HK-2 (cell line): ENCODE results near the gene NAPSA.
"Not testable (repeated sequence)": the region's sequence is repeated elsewhere in the genome, so short reads cannot be mapped to it uniquely, and the experiment has no call there.

Source experiments
- DNase-seq: peaks from one replicate; pipeline ENCODE4 v3.0.0-alpha.2; 2018; ENCODE audit not compliant: unreplicated experiment

NAPSA gene

GRCh38 chr19:50365434-50366306 lies at the start of gene NAPSA:
Gene NAPSA, minus strand, starts transcription at chr19:50365639. Its CDS starts 18 bp downstream, at chr19:50365621.
- DNase-seq = no peak

- no peak for DNase-seq
Observed at GRCh38 chr19:50413531-50413930, 48.1 kb upstream of the NAPSA start.

DNA sequence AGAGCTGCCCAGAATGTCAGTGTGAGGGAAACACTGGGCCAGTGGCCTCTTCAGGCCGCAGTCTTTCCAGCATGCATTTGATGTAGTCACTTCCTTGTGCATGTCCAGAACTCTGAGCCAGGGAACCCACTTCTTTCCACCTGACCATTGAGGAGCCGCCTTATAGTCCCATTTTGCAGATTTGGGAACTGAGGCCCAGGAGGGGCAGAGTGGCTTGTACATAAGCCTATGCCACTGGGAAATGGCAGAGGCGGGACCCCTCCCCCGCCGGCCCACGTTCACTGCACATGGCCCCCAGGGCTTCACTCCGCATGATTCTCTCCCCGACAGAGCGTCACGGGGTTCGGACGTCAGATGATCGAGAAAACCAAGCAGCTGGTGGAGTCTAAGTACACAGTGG lies 47.7 kb upstream of the NAPSA start:
- DNase-seq = no peak

- no peak for DNase-seq
Observed at GRCh38 chr19:50412419-50412818, 47.0 kb upstream of the NAPSA start.

- no peak for DNase-seq
Observed at GRCh38 chr19:50410109-50410508, 44.7 kb upstream of the NAPSA start.

DNA sequence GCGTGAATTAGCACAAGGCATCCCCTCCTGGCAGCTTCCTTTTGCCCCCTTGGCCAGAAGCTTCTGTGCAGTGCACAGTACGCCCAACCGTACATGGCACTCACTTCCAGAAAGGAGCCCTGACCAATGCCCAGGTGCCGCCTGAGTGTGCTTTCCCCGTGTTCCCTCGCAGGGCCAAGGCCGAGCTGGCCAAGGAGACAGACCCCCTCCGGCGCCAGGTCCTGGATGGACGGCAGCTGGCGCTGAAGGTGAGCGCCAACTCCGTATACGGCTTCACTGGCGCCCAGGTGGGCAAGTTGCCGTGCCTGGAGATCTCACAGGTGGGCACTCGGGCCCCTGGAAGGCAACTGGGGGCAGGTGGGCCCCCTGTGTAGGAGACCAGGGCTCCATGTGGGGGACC lies 43.9 kb upstream of the NAPSA start:
- no peak for DNase-seq

DNA sequence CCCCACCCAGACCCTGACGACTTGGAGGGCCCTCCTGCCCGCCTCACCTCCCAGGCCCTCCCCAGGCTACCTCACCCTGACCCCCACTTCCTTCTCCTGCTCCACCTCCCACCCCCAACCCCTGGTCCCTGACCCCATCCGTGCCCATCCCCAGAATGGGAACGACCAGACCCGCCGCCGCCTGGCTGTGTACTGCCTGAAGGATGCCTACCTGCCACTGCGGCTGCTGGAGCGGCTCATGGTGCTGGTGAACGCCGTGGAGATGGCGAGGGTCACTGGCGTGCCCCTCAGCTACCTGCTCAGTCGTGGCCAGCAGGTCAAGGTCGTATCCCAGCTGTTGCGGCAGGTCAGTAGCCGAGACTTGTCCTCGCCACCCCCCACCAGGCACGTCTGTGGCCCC lies 41.4 kb upstream of the NAPSA start:
- DNase-seq = no peak

DNA sequence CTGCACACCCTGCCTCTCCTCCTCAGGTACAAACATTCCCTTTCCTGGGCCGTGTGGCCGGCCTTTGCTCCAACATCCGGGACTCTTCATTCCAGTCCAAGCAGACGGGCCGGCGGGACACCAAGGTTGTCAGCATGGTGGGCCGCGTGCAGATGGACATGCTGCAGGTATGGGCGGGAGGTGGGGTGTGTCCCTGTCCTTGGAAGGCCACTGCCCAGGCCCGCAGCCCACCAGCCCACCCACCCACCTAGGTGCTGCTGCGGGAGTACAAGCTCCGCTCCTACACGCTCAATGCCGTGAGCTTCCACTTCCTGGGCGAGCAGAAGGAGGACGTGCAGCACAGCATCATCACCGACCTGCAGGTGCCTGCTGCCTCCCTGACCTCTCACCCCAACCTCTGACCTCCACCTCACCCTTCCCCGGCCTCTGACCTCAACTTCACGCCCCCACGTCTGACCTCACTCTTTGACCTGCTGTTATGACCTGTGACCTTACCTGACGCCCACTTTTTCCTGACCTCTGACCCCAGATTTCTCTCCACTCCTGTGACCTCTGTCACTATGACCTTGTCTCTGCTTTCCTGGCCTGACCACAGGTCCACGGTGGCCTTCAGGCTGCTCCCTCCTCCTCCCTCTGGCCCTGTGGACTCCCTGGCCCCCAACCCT lies 40.8 kb upstream of the NAPSA start:
- DNase-seq = no peak

- DNase-seq = no peak
Observed at GRCh38 chr19:50402544-50403301, 37.3 kb upstream of the NAPSA start.

- DNase-seq = no peak
Observed at GRCh38 chr19:50401605-50402450, 36.4 kb upstream of the NAPSA start.

DNA sequence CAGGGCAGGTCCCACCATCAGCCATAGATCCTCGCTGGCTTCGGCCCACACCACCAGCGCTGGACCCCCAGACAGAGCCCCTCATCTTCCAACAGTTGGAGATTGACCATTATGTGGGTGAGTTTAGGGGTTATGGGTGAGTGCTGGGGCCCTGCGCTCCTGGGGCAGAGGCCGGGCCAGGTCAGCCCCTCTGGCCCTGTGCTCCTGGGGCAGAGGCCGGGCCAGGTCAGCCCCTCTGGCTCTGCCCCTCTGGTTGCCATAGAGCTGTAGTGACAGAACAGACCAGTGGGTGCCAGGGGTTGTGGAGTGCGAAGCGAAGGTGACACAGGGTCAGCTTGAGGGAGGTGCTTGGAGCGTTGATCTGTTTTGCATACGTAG lies 33.9 kb upstream of the NAPSA start:
- DNase-seq = no peak

GRCh38 chr19:50398675-50399367 lies 33.4 kb upstream of the NAPSA start:
- DNase-seq = no peak

GRCh38 chr19:50394017-50394416 lies 28.6 kb upstream of the NAPSA start:
- DNase-seq = no peak

DNA sequence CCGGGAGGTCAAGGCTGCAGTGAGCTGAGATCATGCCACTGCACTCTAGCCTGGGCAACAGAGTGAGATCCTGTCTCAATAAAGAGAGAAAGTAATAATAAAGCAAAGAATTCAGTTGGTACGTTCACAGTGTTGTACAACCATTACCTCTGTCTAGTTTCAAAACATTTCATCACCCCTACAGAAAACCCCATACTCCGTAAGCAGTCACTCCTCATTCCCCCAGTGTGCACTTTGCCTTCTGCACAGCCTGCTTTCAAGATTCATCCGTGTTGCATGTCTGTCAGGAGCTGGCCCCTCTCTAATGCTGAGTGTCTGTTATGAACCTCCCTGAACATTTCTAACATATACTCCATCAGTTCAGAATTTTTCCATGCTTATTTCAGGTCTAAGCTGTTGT lies 28.1 kb upstream of the NAPSA start:
- no peak for DNase-seq

GRCh38 chr19:50392759-50393158 lies 27.3 kb upstream of the NAPSA start:
- no peak for DNase-seq

DNA sequence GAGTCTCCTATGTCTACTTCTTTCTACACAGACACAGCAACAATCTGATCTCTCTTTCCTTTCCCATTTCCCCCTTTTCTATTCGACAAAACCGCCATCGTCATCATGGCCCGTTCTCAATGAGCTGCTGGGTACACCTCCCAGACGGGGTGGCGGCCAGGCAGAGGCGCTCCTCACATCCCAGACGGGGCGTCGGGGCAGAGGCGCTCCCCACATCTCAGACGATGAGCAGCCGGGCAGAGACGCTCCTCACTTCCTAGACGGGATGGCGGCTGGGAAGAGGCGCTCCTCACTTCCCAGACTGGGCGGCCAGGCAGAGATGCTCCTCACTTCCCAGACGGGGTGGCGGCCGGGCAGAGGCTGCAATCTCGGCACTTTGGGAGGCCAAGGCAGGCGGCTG lies 25.5 kb upstream of the NAPSA start:
- not testable (repeated sequence) for DNase-seq

- not testable (repeated sequence) for DNase-seq
Observed at GRCh38 chr19:50390295-50390694, 24.9 kb upstream of the NAPSA start.

- DNase-seq = no peak
Observed at GRCh38 chr19:50387868-50388245, 22.4 kb upstream of the NAPSA start.

DNA sequence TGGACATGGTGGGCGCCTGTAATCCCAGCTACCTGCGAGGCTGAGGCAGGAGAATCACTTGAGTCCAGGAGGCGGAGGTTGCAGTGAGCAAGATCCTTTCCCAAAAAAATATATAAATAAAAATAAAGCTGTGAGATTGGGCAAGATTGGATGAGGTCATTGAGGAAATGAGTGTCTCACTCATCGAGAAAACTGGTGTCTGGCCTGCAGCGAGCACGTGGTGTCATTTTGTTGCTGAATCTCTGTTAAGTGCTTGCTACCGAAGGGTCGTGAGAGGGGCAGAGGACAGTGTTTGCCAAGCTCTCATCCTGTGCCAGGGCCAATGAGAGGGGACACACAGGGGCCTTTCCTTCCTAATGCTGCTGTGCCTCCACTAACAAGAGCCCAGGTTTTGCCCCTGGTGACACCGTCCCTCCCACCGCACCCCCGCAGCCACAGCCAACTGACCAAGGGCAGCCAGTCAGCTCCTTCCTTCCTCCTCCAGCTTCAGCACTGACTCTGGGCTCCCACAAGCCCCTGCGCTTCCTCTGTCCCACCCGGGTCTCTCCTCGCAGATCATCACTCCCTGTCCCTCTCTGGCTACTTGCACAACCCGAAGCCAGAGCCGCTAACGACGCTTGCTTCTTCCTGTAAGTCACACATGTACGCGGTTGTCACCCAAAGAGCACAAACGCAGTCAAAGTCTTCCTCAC lies 21.9 kb upstream of the NAPSA start:
- DNase-seq = no peak
